MCF 10A (cell line): ENCODE data around the gene AUTS2. TPM values are rescaled to one million over a fixed set of nuclear protein-coding genes. Genes with fewer than 3 reads are reported as not detected.

Experiments
- BruUV-seq: library from RNA; stranded (reverse); fragments of 400-500 nt; replicated peaks from 2 replicates; lab custom pipeline; 2021; lab: Mats Ljungman, UMichigan
- CTCF ChIA-PET: fragments of 300-600 bp; sonication (Branson Sonifier 250); formaldehyde crosslinking; extraction: SDS; loops from one replicate; lab custom pipeline; 2021; ENCODE audit warnings: antibody characterized with exemption, inconsistent platforms; lab: Yijun Ruan, JAX
- POLR2A ChIA-PET: fragments of 300-600, 350-650 bp; sonication (Branson Sonifier 250); formaldehyde crosslinking; extraction: SDS; loops from one replicate; lab custom pipeline; 2020; ENCODE audit warnings: antibody characterized with exemption, inconsistent platforms; lab: Yijun Ruan, JAX
- DNase-seq: peaks from one replicate; pipeline ENCODE4 v3.0.0-alpha.2; 2018; ENCODE audit not compliant: unreplicated experiment
- H3K27ac Mint-ChIP-seq: one replicate; pipeline ENCODE4 v1.8.0; 2022; ENCODE audit warnings: mild to moderate bottlenecking, low read depth, mixed read lengths; ENCODE audit not compliant: unreplicated experiment
- H3K27me3 Mint-ChIP-seq: one replicate; pipeline ENCODE4 v1.8.0; 2022; ENCODE audit warnings: mixed read lengths; ENCODE audit not compliant: insufficient read depth, unreplicated experiment
- H3K36me3 Mint-ChIP-seq: one replicate; pipeline ENCODE4 v1.8.0; 2022; ENCODE audit warnings: mild to moderate bottlenecking, moderate library complexity, mixed read lengths; ENCODE audit not compliant: insufficient read depth, unreplicated experiment
- H3K4me1 Mint-ChIP-seq: one replicate; pipeline ENCODE4 v1.8.0; 2022; ENCODE audit warnings: mixed read lengths; ENCODE audit not compliant: insufficient read depth, unreplicated experiment
- H3K4me3 Mint-ChIP-seq: one replicate; pipeline ENCODE4 v1.8.0; 2022; ENCODE audit warnings: mild to moderate bottlenecking, moderate library complexity, mixed read lengths; ENCODE audit not compliant: unreplicated experiment
- H3K9me3 Mint-ChIP-seq: one replicate; pipeline ENCODE4 v1.8.0; 2022; ENCODE audit warnings: mixed read lengths; ENCODE audit not compliant: unreplicated experiment
- CTCF ChIP-seq: fragments of 200-600 bp; IDR thresholded peaks from one replicate; pipeline ENCODE4 v1.8.0; 2022; ENCODE audit warnings: antibody characterized with exemption, mild to moderate bottlenecking; ENCODE audit not compliant: unreplicated experiment
- intact Hi-C: fragments of 100-400 bp; cut with micrococcal nuclease; formaldehyde crosslinking; loops from 2 replicates; pipeline ENCODE4 v1.14.1; 2022
- total RNA-seq: library from RNA; stranded (reverse); gene quantifications from 2 replicates; pipeline ENCODE4 v1.2.3, GENCODE V29; 2022

Gene AUTS2
- total RNA-seq, 1 experiment from 2014 or later = 1.3 TPM

- intact Hi-C loops = no loop called here
- H3K27ac Mint-ChIP-seq = no peak overlapping the region
- H3K27me3 Mint-ChIP-seq = no peaks in the 10 kb centered on the region
- POLR2A ChIA-PET = no interaction called here
- peaks cover 24% of the 10 kb centered on the region for H3K9me3 Mint-ChIP-seq
- BruUV-seq = no TSS peak
- no peak overlapping the region for H3K4me3 Mint-ChIP-seq
- no peak for DNase-seq
- TF ChIP-seq CTCF = no peak
- H3K36me3 Mint-ChIP-seq = no peaks in the 10 kb centered on the region
- no peaks in the 10 kb centered on the region for H3K4me1 Mint-ChIP-seq
- CTCF ChIA-PET = no interaction called here
Measured at GRCh38 chr7:70349819-70350218, 751.5 kb downstream of the AUTS2 start.

GRCh38 chr7:70352088-70352487 lies 753.8 kb downstream of the AUTS2 start:
- intact Hi-C loops = no loop called here
- ChIA-PET POLR2A (no interaction called here), CTCF (no interaction called here)
- no TSS peak for BruUV-seq
- no peaks in the 10 kb centered on the region for H3K36me3 Mint-ChIP-seq
- H3K27me3 Mint-ChIP-seq = no peaks in the 10 kb centered on the region
- no peak overlapping the region for H3K27ac Mint-ChIP-seq
- TF ChIP-seq CTCF = no peak
- DNase-seq = no peak
- peaks cover 19% of the 10 kb centered on the region for H3K9me3 Mint-ChIP-seq
- no peaks in the 10 kb centered on the region for H3K4me1 Mint-ChIP-seq
- no peak overlapping the region for H3K4me3 Mint-ChIP-seq

GRCh38 chr7:70352906-70353305 lies 754.6 kb downstream of the AUTS2 start:
- no peak for TF ChIP-seq CTCF
- BruUV-seq = no TSS peak
- POLR2A ChIA-PET = no interaction called here
- Mint-ChIP-seq H3K4me1 (no peaks in the 10 kb centered on the region), H3K27me3 (no peaks in the 10 kb centered on the region), H3K36me3 (no peaks in the 10 kb centered on the region), H3K9me3 (peaks cover 17% of the 10 kb centered on the region), H3K4me3 (no peak overlapping the region), H3K27ac (no peak overlapping the region)
- no peak for DNase-seq
- intact Hi-C loops = no loop called here
- CTCF ChIA-PET = no interaction called here

GRCh38 chr7:70353330-70353945 lies 755.2 kb downstream of the AUTS2 start:
- CTCF ChIA-PET = no interaction called here
- intact Hi-C loops = no loop called here

More at GRCh38 chr7:70353330-70353945, 755.2 kb downstream of the AUTS2 start:
- Mint-ChIP-seq H3K27me3 (no peaks in the 10 kb centered on the region), H3K4me3 (no peak overlapping the region), H3K36me3 (no peaks in the 10 kb centered on the region), H3K27ac (no peak overlapping the region), H3K4me1 (no peaks in the 10 kb centered on the region), H3K9me3 (peaks cover 22% of the 10 kb centered on the region)
- DNase-seq = no peak
- no TSS peak for BruUV-seq
- POLR2A ChIA-PET = no interaction called here
- TF ChIP-seq CTCF = no peak
